ENCODE measurements around the gene VTCN1. TPM values are rescaled to one million over a fixed set of nuclear protein-coding genes. Genes with fewer than 3 reads are reported as not detected.
A peak's percentile ranks its signal among the peaks of the same experiment; 100 is the strongest.
"Not testable (repeated sequence)": the region's sequence is repeated elsewhere in the genome, so short reads cannot be mapped to it uniquely, and the experiment has no call there.

Gene VTCN1
- total and polyA plus RNA-seq, 2 experiments from 2014 or later, result 12.4 to 14.9 TPM

DNA sequence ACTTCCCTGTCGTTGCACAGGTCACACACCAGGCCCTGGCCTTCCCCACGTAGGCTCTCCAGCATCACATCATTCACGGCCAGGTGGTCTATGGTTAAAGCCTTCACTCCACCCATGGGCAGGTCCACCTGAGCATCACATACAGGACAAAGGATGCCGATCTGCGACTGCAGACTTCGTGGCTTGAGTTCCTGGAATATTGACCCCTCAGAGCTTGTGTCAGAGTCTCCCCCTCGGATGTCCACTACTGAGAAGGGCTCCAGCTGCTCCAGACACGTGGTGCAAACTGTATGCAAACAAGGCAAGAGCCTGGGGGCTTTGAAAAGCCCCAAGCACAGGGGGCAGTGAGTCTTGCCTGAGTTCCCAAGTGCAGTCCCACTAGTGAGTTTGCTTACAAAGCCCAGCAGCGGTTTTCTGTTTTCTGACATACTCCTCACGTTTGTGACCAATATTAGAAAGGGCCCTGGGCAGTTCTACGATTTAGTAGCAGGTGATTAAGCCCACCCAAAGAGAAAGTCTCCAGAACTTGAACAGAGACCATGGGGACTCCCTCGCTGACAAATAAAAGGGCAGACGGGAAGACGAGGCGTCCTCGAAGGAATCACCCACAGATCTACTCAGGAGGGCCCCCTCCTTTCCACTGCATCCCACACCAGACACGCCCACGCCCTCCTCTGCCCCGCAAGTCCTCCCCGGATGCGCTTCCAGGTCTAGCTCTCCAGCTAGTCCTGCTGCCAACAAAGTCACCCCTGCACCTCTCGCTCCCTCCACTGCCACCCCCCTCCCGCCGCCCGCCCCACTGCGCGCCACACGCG lies 89.7 kb downstream of the VTCN1 start:
- Histone ChIP-seq H3K4me1 (ENCODE audit: insufficient read depth) (peaks cover 9% of the 10 kb centered on the region), H4K20me1 (ENCODE audit: insufficient read depth, poor library complexity, severe bottlenecking) (no peaks in the 10 kb centered on the region), H3K36me3 (replicated peaks; ENCODE audit: insufficient read depth, low read depth) (no peaks in the 10 kb centered on the region), H3K27me3 (no peaks in the 10 kb centered on the region), H3K79me2 (no peaks in the 10 kb centered on the region), H3K4me2 (peak overlapping the region; percentile 92), H3K4me3 (peak overlapping the region; percentile 44), H3K9me2 (replicated peaks; ENCODE audit: insufficient read depth) (no peaks in the 10 kb centered on the region), H2AFZ (peak overlapping the region; percentile 80), H3K9me3 (ENCODE audit: low read depth) (no peaks in the 10 kb centered on the region), H3K27ac (peak overlapping the region; percentile 88)
- WGBS (ENCODE audit: low lambda C conversion rate, missing lambda C conversion rate), result 17% methylated on average over 25 of the region's 29 CpGs
- TF ChIP-seq EZH2 (IDR thresholded peaks at IDR 0.05; ENCODE audit: borderline replicate concordance), result no peak
- TF ChIP-seq, protein P1, sequence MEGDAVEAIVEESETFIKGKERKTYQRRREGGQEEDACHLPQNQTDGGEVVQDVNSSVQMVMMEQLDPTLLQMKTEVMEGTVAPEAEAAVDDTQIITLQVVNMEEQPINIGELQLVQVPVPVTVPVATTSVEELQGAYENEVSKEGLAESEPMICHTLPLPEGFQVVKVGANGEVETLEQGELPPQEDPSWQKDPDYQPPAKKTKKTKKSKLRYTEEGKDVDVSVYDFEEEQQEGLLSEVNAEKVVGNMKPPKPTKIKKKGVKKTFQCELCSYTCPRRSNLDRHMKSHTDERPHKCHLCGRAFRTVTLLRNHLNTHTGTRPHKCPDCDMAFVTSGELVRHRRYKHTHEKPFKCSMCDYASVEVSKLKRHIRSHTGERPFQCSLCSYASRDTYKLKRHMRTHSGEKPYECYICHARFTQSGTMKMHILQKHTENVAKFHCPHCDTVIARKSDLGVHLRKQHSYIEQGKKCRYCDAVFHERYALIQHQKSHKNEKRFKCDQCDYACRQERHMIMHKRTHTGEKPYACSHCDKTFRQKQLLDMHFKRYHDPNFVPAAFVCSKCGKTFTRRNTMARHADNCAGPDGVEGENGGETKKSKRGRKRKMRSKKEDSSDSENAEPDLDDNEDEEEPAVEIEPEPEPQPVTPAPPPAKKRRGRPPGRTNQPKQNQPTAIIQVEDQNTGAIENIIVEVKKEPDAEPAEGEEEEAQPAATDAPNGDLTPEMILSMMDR (IDR thresholded peaks at IDR 0.05; ENCODE audit: poor library complexity), result no peak
- TF ChIP-seq EZH2phosphoT487 (IDR thresholded peaks at IDR 0.05; ENCODE audit: low read depth, severe bottlenecking, unreplicated experiment), result no peak
- DNase-seq (ENCODE audit: low spot score), result peak; percentile 17

DNA sequence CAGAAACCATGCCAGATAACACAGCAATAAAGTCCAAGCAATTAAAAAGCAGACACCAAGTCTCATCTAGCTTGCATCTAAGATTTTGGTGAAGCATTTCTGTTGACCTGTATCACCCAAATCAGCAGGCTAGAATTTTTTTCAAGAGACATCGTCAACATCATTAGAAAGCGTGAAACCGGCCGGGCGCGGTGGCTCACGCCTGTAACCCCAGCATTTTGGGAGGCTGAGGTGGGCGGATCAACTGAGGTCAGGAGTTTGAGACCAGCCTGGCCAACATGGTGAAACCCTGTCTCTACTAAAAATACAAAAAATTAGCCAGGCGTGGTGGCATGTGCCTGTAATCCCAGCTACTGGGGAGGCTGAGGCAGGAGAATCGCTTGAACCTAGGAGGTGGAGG lies 91.6 kb downstream of the VTCN1 start:
- not testable (repeated sequence) for H3K27ac ChIP-seq; H3K4me3 ChIP-seq; H3K9me3 ChIP-seq (ENCODE audit: low read depth); DNase-seq (ENCODE audit: low spot score); H3K79me2 ChIP-seq; H3K36me3 ChIP-seq (replicated peaks; ENCODE audit: insufficient read depth, low read depth); H4K20me1 ChIP-seq (ENCODE audit: insufficient read depth, poor library complexity, severe bottlenecking); H3K27me3 ChIP-seq; H3K4me1 ChIP-seq (ENCODE audit: insufficient read depth); H2AFZ ChIP-seq; H3K9me2 ChIP-seq (replicated peaks; ENCODE audit: insufficient read depth); H3K4me2 ChIP-seq
- WGBS (ENCODE audit: low lambda C conversion rate, missing lambda C conversion rate), result 96% methylated on average over 10 of the region's 10 CpGs

DNA sequence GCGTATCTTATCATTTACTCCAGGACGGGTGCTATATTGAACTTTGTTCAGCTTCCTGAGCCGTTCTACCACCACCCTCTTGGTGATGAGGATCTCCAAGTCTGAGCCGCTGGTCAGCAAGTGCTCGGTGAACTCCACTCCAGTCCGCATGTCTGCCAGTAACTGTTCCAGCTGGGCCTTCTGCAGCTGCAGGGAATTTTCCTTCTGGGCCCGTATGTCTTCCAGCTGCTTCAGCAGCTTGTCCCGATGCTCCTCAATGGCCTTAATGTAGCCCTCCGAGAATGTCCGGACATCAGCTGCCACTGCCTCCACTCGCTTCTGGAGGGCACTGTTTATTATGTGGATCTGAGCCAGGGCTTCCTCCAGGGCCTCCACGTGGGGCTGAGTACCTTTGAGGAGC lies 92.6 kb downstream of the VTCN1 start:
- no peaks in the 10 kb centered on the region for H3K36me3 ChIP-seq (replicated peaks; ENCODE audit: insufficient read depth, low read depth)
- no peaks in the 10 kb centered on the region for H3K79me2 ChIP-seq
- H3K4me3 ChIP-seq, result no peak overlapping the region
- H2AFZ ChIP-seq, result no peak overlapping the region
- peaks cover 9% of the 10 kb centered on the region for H3K4me1 ChIP-seq (ENCODE audit: insufficient read depth)
- H4K20me1 ChIP-seq (ENCODE audit: insufficient read depth, poor library complexity, severe bottlenecking), result no peaks in the 10 kb centered on the region
- TF ChIP-seq EZH2 (IDR thresholded peaks at IDR 0.05; ENCODE audit: borderline replicate concordance) (no peak), EZH2phosphoT487 (IDR thresholded peaks at IDR 0.05; ENCODE audit: low read depth, severe bottlenecking, unreplicated experiment) (no peak)
- TF ChIP-seq, protein P1 (IDR thresholded peaks at IDR 0.05; ENCODE audit: poor library complexity), result no peak
- no peaks in the 10 kb centered on the region for H3K27me3 ChIP-seq
- H3K9me3 ChIP-seq (ENCODE audit: low read depth), result no peaks in the 10 kb centered on the region
- no peak overlapping the region for H3K27ac ChIP-seq
- DNase-seq (ENCODE audit: low spot score), result no peak
- no peak overlapping the region for H3K4me2 ChIP-seq
- no peaks in the 10 kb centered on the region for H3K9me2 ChIP-seq (replicated peaks; ENCODE audit: insufficient read depth)
- 88% methylated on average over 12 of the region's 12 CpGs for WGBS (ENCODE audit: low lambda C conversion rate, missing lambda C conversion rate)

DNA sequence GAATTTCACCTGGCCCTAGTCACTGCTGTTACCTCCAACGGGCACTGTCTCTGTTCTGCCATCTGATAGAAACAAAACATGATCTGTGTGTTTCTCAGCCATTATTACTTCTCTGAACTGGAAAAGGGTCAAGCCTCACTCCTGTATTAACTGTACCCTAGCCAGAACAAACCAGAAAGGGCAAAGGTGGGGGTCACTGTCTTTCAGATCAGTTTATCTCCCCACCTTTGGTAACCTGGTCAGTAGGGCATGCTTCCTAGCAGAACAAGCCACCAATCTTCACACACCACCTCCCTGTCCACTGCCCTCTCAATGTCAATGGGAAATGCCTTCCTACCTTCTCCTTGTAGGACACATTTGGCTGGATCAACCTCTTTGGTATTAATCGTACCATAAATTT lies 93.0 kb downstream of the VTCN1 start:
- no peak for DNase-seq (ENCODE audit: low spot score)
- WGBS (ENCODE audit: low lambda C conversion rate, missing lambda C conversion rate), result 81% methylated on average over 2 of the region's 2 CpGs
- no peaks in the 10 kb centered on the region for H3K9me3 ChIP-seq (ENCODE audit: low read depth)
- TF ChIP-seq EZH2 (IDR thresholded peaks at IDR 0.05; ENCODE audit: borderline replicate concordance) (no peak), EZH2phosphoT487 (IDR thresholded peaks at IDR 0.05; ENCODE audit: low read depth, severe bottlenecking, unreplicated experiment) (no peak)
- TF ChIP-seq, protein P1 (IDR thresholded peaks at IDR 0.05; ENCODE audit: poor library complexity), result no peak
- H3K4me2 ChIP-seq, result no peak overlapping the region
- H3K36me3 ChIP-seq (replicated peaks; ENCODE audit: insufficient read depth, low read depth), result no peaks in the 10 kb centered on the region
- no peaks in the 10 kb centered on the region for H4K20me1 ChIP-seq (ENCODE audit: insufficient read depth, poor library complexity, severe bottlenecking)
- no peaks in the 10 kb centered on the region for H3K9me2 ChIP-seq (replicated peaks; ENCODE audit: insufficient read depth)
- H3K4me3 ChIP-seq, result no peak overlapping the region
- H3K4me1 ChIP-seq (ENCODE audit: insufficient read depth), result peaks cover 9% of the 10 kb centered on the region
- H3K27ac ChIP-seq, result no peak overlapping the region
- no peak overlapping the region for H2AFZ ChIP-seq
- H3K79me2 ChIP-seq, result no peaks in the 10 kb centered on the region
- H3K27me3 ChIP-seq, result no peaks in the 10 kb centered on the region

Measured in hepatocyte (in vitro differentiated cells).